Lower leg skin (tissue), 4 donors: ENCODE data around the gene FUT2. TPM values are rescaled to one million over a fixed set of nuclear protein-coding genes. Genes with fewer than 3 reads are reported as not detected.
"Not testable (repeated sequence)": the region's sequence is repeated elsewhere in the genome, so short reads cannot be mapped to it uniquely, and the experiment has no call there.

Experiments used
- DNase-seq, 2 donors: peaks; one replicate each; pipeline ENCODE4 v3.0.0-alpha.2; 2019; ENCODE audit warnings: low spot score in 2 of 2
- H3K4me3 ChIP-seq: fragments of 200-600 bp; sonication (generic); 2 replicates; pipeline ENCODE4 v1.5.1; 2017; ENCODE audit warnings: mild to moderate bottlenecking, low read depth; ENCODE audit not compliant: poor library complexity, severe bottlenecking
- POLR2A ChIP-seq, 2 donors: fragments of 450-650 bp; IDR thresholded peaks; one replicate each; pipeline ENCODE4 v1.6.1; 2016 to 2017; ENCODE audit warnings: antibody characterized with exemption in 2 of 2, mild to moderate bottlenecking in 1 of 2, moderate library complexity in 1 of 2
- WGBS, 2 donors: methylation state at CpG; one replicate each; pipeline ENCODE4 v1.1.5; 2018; 5-methylcytosine and 5-hydroxymethylcytosine counted together
- intact Hi-C: fragments of 100-400 bp; cut with DNase I; formaldehyde crosslinking; loops from one replicate; pipeline ENCODE4 v1.15.0; 2023; ENCODE audit warnings: low total_unique reads
- total RNA-seq, 4 donors: library from RNA; depleted of rRNA; stranded (reverse); fragments of >200 nt; gene quantifications; one replicate each; pipeline ENCODE4 v1.1.0, GENCODE V29; 2016
- TF ChIP-seq, protein P1 (sequence below), 3 donors: fragments of 450-650 bp; IDR thresholded peaks; one replicate each; pipeline ENCODE4 v1.5.1; 2016; ENCODE audit warnings: antibody characterized with exemption in 3 of 3, mild to moderate bottlenecking in 3 of 3, moderate library complexity in 2 of 3

FUT2 gene
- total RNA-seq, 4 donors from 2014 or later, result 8.5 to 14.9 (median 11.5) TPM

DNA sequence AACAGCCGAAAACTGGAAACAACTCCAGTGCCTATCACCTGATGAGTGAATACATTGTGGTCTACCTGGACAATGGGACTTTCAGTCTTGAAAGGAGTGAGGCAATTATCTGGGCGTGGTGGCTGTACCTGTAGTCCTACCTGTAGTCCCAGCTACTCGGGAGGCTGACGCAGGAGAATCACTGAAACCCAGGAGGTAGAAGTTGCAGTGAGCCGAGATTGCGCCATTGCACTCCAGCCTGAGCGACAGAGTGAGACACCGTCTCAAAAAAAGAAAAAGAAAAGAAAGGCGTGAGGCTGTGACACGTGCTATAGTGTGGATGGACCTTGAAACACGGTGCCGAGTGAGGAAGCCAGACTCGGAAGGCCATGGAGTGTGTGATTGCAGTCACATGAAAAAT, 18.9 kb upstream of the FUT2 start:
- WGBS, 2 donors, result 80 to 86% methylated on average over 13 of the region's 13 CpGs
- no peak for DNase-seq
- TF ChIP-seq, protein P1, sequence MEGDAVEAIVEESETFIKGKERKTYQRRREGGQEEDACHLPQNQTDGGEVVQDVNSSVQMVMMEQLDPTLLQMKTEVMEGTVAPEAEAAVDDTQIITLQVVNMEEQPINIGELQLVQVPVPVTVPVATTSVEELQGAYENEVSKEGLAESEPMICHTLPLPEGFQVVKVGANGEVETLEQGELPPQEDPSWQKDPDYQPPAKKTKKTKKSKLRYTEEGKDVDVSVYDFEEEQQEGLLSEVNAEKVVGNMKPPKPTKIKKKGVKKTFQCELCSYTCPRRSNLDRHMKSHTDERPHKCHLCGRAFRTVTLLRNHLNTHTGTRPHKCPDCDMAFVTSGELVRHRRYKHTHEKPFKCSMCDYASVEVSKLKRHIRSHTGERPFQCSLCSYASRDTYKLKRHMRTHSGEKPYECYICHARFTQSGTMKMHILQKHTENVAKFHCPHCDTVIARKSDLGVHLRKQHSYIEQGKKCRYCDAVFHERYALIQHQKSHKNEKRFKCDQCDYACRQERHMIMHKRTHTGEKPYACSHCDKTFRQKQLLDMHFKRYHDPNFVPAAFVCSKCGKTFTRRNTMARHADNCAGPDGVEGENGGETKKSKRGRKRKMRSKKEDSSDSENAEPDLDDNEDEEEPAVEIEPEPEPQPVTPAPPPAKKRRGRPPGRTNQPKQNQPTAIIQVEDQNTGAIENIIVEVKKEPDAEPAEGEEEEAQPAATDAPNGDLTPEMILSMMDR (IDR thresholded peaks at IDR 0.05), result no peak
- TF ChIP-seq POLR2A (IDR thresholded peaks at IDR 0.05), result no peak
- intact Hi-C loops, result no loop called here
- H3K4me3 ChIP-seq, result no peak overlapping the region

DNA sequence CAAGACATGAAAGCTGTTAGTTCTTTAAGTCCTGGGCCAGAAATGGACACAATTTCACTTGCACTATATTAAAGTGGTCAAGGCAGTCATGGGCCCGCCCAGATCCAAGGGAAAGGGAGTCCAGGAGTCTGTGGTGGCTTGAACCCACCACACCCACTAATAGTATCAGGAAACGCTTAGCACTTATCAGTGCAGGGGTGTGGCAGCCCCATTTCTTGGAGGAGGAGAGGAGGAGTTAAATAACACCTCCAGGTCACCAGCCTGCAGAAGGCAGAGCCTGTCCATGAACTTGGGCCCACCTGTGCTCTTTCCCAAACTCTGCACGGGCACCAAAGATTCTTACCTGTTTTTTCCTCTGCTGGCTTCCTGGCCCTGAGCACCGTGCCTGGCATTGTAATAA, 17.6 kb upstream of the FUT2 start:
- 54 to 57% methylated on average over 4 of the region's 4 CpGs for WGBS, 2 donors
- TF ChIP-seq POLR2A (IDR thresholded peaks at IDR 0.05), result no peak
- TF ChIP-seq, protein P1 (IDR thresholded peaks at IDR 0.05), result no peak
- intact Hi-C loops, result no loop called here
- no peak for DNase-seq
- H3K4me3 ChIP-seq, result no peak overlapping the region

DNA sequence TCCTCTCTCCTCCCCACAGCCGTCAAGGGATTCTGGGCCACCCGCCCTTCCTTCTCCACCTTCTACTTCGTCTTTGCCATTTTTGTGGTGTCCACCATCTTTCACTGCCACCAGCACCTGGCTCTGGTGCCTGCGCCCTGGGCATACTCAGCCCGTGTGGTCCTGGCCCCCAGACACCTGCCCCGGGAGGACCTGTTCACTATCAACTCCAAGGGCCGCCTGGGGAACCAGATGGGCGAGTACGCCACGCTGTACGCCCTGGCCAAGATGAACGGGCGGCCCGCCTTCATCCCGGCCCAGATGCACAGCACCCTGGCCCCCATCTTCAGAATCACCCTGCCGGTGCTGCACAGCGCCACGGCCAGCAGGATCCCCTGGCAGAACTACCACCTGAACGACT, 15.8 kb upstream of the FUT2 start:
- 94% methylated on average over 19 of the region's 19 CpGs for WGBS, 2 donors
- intact Hi-C loops, H3K4me3 ChIP-seq, DNase-seq: not testable (repeated sequence)

DNA sequence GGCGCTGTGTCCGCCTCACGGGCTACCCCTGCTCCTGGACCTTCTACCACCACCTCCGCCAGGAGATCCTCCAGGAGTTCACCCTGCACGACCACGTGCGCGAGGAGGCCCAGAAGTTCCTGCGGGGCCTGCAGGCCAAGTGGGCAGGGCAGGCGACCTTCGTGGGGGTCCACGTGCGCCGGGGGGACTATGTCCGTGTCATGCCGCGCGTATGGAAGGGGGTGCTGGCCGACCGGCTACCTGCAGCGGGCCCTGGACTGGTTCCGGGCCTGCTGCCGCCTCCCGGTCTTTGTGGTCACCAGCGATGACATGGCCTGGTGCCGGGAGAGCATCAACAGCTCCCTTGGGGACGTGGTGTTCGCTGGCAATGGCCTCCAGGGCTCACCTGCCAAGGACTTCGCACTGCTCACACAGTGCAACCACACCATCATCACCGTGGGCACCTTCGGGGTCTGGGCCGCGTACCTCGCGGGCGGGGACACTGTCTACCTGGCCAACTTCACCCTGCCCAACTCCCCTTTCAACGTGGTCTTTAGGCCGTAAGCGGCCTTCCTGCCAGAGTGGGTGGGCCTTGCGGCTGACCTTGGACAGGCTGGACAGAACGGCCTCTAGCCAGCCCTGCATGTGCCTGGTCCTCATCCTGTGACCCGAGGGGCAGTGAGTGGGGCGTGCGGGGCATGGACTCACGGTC, 15.2 kb upstream of the FUT2 start:
- intact Hi-C loops, result no loop called here
- TF ChIP-seq, protein P1 (IDR thresholded peaks at IDR 0.05), result no peak
- no peak for TF ChIP-seq POLR2A (IDR thresholded peaks at IDR 0.05)
- DNase-seq, result no peak
- WGBS, 2 donors, result 91 to 92% methylated on average over 33 to 45 of the region's 45 CpGs
- no peak overlapping the region for H3K4me3 ChIP-seq

DNA sequence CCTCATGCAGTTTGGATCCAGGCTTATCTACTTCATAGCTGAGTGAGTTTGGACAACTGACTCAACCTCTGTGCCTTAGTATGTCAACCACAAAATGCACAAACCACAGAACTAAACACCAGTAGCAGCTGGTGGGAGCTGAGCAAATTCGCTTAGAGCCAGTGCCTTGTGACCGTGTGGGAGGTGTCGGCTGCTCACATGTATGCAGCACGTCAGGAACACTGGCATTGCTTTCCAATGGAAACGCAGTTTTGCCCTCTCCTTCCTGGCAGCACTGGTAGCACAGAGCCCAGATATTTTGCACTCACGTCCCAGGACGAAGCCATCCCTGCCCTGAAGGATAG, 14.7 kb upstream of the FUT2 start:
- no peak for DNase-seq
- WGBS, 2 donors, result 55 to 61% methylated on average over 7 of the region's 7 CpGs
- no peak overlapping the region for H3K4me3 ChIP-seq
- no peak for TF ChIP-seq POLR2A (IDR thresholded peaks at IDR 0.05)
- TF ChIP-seq, protein P1 (IDR thresholded peaks at IDR 0.05), result no peak
- intact Hi-C loops, result no loop called here

DNA sequence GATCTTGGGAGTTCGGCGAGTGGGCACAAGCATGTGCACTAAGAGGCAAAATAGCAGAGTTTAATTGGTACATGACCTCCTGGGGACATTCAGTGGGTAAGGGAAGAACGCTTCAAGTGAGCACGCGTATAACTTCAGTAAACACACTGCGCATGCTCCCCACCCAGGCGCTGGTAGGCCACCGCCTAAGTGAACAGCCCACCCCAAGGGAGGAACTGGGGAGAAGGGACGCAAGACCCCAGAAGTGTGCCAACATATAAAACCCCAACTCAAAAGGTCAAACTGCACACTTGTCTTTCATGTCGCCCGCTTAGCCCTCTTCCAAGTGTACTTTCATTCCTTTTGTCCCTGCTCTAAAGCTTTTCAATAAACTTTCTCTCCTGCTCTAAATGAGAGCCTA, 12.4 kb upstream of the FUT2 start:
- WGBS, 2 donors, result 65 to 79% methylated on average over 11 of the region's 11 CpGs
- no peak for DNase-seq
- H3K4me3 ChIP-seq, result no peak overlapping the region
- no peak for TF ChIP-seq POLR2A (IDR thresholded peaks at IDR 0.05)
- TF ChIP-seq, protein P1 (IDR thresholded peaks at IDR 0.05), result no peak
- intact Hi-C loops, result no loop called here
